Measurements from ENCODE around the gene SORCS3.

SORCS3 gene

GRCh38 chr10:105183536-105183935 lies 542.4 kb downstream of the SORCS3 start:
- no peak overlapping the region for H3K4me3 ChIP-seq (ENCODE audit: low read depth, low read length)
- DNase-seq (ENCODE audit: low read depth), result no peak

GRCh38 chr10:105185161-105185560 lies 544.1 kb downstream of the SORCS3 start:
- no peak overlapping the region for H3K4me3 ChIP-seq (ENCODE audit: low read depth, low read length)
- DNase-seq (ENCODE audit: low read depth), result no peak
- no peak for TF ChIP-seq CTCF (IDR thresholded peaks at IDR 0.05; ENCODE audit: low read depth, low read length, missing control alignments)

More at GRCh38 chr10:105183536-105183935, 542.4 kb downstream of the SORCS3 start:
- no peak for TF ChIP-seq CTCF (IDR thresholded peaks at IDR 0.05; ENCODE audit: low read depth, low read length, missing control alignments)

DNA sequence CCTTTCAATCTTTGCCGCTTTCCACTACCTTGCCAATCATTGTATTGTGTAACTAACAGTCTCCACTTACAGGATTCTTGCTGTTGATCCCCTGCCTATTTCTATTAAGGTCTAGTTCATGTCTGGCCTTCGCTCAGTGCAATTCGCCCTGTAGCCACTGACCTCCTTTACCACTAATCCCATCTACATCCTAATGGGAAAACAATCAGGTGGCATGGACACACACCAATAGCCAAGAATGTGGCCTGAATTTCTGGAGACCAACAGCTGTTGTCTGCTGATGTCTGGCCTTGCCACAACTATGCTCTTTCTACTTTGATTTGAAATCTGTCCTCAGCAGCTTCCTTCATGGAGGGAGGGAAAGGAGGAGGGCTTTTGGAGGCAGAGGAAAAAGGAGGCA lies 546.2 kb downstream of the SORCS3 start:
- no peak for TF ChIP-seq CTCF (IDR thresholded peaks at IDR 0.05; ENCODE audit: low read depth, low read length, missing control alignments)
- H3K4me3 ChIP-seq (ENCODE audit: low read depth, low read length), result no peak overlapping the region
- no peak for DNase-seq (ENCODE audit: low read depth)

DNA sequence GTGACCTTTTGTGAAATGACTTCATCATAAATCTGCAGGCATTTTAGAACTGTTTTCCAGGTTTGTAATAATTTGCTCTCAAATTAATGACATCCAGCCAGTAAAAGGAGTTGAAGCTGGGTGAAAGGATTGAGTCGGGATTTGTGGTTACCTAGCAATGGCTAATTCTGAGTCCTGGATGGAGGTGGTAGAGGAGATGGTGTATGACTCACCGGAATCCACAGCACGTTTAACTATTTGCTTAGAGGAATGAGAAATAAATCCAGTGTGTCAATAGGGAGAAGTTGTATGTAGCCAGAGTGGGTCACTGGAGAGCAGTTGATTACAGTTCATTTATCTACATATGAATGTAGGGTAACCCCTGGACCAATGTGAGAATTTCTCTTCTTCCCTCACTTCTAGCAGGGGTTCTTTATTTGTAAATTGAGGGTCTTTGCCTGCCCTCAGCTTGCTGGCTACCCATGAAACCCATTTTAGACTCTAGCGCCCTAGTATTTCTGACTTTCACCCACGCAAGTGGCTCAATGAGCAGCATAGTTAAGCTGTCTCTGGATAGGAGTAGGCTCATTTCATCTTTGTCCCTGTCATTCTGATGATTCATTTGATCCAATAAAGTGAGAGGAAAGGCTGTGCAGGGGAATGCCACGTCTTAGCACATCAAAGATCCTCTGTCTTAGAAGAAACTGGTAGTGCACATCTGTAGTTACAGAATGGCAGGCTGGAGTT lies 547.8 kb downstream of the SORCS3 start:
- no peak for TF ChIP-seq CTCF (IDR thresholded peaks at IDR 0.05; ENCODE audit: low read depth, low read length, missing control alignments)
- H3K4me3 ChIP-seq (ENCODE audit: low read depth, low read length), result no peak overlapping the region
- DNase-seq (ENCODE audit: low read depth), result no peak

- DNase-seq (ENCODE audit: low read depth), result no peak
- no peak overlapping the region for H3K4me3 ChIP-seq (ENCODE audit: low read depth, low read length)
- TF ChIP-seq CTCF (IDR thresholded peaks at IDR 0.05; ENCODE audit: low read depth, low read length, missing control alignments), result no peak
Measured at GRCh38 chr10:105189463-105189800, 548.3 kb downstream of the SORCS3 start.

DNA sequence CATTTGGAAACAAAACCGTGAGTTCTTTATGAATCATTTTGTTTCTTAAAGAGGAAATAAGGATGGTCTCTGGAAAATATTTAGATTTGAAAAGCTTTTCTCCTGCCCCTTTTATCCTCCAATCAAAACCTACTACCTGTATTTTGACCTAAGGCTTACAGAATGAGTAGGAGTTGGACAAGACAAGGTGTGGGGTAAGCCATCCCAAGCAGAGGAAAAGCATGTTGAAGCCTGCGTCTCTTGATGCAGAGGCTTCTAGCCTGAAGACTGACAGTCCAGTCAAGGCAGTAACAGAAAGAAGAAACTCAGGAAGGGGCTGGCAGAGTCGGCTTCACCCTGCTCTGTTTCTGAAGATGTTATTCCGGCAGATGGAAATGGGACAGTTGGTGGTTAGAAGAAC lies 551.1 kb downstream of the SORCS3 start:
- H3K4me3 ChIP-seq (ENCODE audit: low read depth, low read length), result no peak overlapping the region
- DNase-seq (ENCODE audit: low read depth), result no peak
- no peak for TF ChIP-seq CTCF (IDR thresholded peaks at IDR 0.05; ENCODE audit: low read depth, low read length, missing control alignments)

DNA sequence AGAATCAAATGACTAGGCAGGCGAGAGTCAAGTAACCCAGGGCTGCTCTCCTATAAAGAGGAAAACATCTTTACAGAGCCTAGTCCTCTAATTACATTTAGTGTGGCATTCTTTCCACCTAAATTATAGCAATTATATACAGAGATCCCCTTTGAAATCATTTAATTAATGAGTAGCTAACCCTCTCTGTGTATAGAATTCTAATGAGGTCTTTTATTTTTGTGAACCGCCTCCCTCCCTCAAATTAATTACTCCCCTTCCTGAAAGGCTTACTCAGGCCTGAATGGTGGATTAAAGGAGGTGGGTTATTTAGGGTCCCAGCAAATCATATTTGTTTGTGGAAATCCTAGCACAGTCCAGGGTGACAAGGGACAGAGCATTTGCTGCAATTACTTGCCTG lies 551.8 kb downstream of the SORCS3 start:
- DNase-seq (ENCODE audit: low read depth), result no peak
- TF ChIP-seq CTCF (IDR thresholded peaks at IDR 0.05; ENCODE audit: low read depth, low read length, missing control alignments), result no peak
- no peak overlapping the region for H3K4me3 ChIP-seq (ENCODE audit: low read depth, low read length)

All from GM12864 (cell line).